Ascending aorta (tissue), 2 donors: ENCODE data around the gene RNF7. TPM values are rescaled to one million over a fixed set of nuclear protein-coding genes. Genes with fewer than 3 reads are reported as not detected.
A peak's percentile ranks its signal among the peaks of the same experiment; 100 is the strongest.

ENCODE experiments used
- DNase-seq, 2 donors: peaks; one replicate each; pipeline ENCODE4 v3.0.0-alpha.2; 2019; ENCODE audit warnings: low spot score in 2 of 2
- H3K27ac ChIP-seq, 2 donors: fragments of 200-600 bp; sonication (generic); one replicate each; pipeline ENCODE4 v1.5.1; 2016 to 2017; ENCODE audit warnings: mild to moderate bottlenecking in 1 of 2
- H3K27me3 ChIP-seq: fragments of 200-600 bp; sonication (generic); one replicate; pipeline ENCODE4 v1.5.1; 2017
- H3K36me3 ChIP-seq, 2 donors: fragments of 200-600 bp; sonication (generic); one replicate each; pipeline ENCODE4 v1.5.1; 2016
- H3K4me1 ChIP-seq, 2 donors: fragments of 200-600 bp; sonication (generic); one replicate each; pipeline ENCODE4 v1.5.1; 2016 to 2017; ENCODE audit warnings: mild to moderate bottlenecking in 1 of 2
- H3K4me3 ChIP-seq, 2 donors: fragments of 200-600 bp; sonication (generic); one replicate each; pipeline ENCODE4 v1.5.1; 2016 to 2017; ENCODE audit warnings: mild to moderate bottlenecking in 1 of 2
- H3K9me3 ChIP-seq, 2 donors: fragments of 200-600 bp; sonication (generic); one replicate each; pipeline ENCODE4 v1.5.1; 2016
- CTCF ChIP-seq, 3 experiments: fragments of 200-600 bp in 2 of 3; fragments of 450-650 bp in 1 of 3; sonication (generic) in 2 of 3; IDR thresholded peaks; one replicate each; pipeline ENCODE4 v1.5.1; 2016 to 2019; ENCODE audit warnings: antibody characterized with exemption in 3 of 3, mild to moderate bottlenecking in 1 of 3, moderate library complexity in 1 of 3
- intact Hi-C: fragments of 100-400 bp; cut with DNase I; formaldehyde crosslinking; loops from one replicate; pipeline ENCODE4 v1.15.1; 2023
- total RNA-seq: library from RNA; depleted of rRNA; stranded (reverse); fragments of >200 nt; gene quantifications from one replicate; pipeline ENCODE4 v1.1.0, GENCODE V29; 2016

The RNF7 gene
- total RNA-seq, 1 donor from 2014 or later, result 32.1 TPM

GRCh38 chr3:141707741-141708203 is 30.3 kb upstream of the RNF7 start:
- no peak overlapping the region for H3K4me3 ChIP-seq
- H3K36me3 ChIP-seq, result no peaks in the 10 kb centered on the region
- H3K4me1 ChIP-seq, result peaks cover 8 to 19% of the 10 kb centered on the region in 2 donors
- peak overlapping the region; percentile 82 to 89 for H3K27ac ChIP-seq
- TF ChIP-seq CTCF (IDR thresholded peaks at IDR 0.05), result no peak
- DNase-seq, result no peak
- H3K9me3 ChIP-seq, result no peaks in the 10 kb centered on the region
- intact Hi-C loops, result loop anchor here (2.0 kb wide), 1 partner anchor 49 kb away; no protein-coding TSS in a partner anchor
- no peaks in the 10 kb centered on the region for H3K27me3 ChIP-seq

GRCh38 chr3:141708367-141708766 is 29.7 kb upstream of the RNF7 start:
- intact Hi-C loops, result loop anchor here (2.0 kb wide), 1 partner anchor 50 kb away; no protein-coding TSS in a partner anchor

GRCh38 chr3:141709126-141709770 is 28.9 kb upstream of the RNF7 start:
- no peak for TF ChIP-seq CTCF (IDR thresholded peaks at IDR 0.05)
- peaks cover 8 to 19% of the 10 kb centered on the region in 2 donors for H3K4me1 ChIP-seq
- no peaks in the 10 kb centered on the region for H3K36me3 ChIP-seq
- H3K9me3 ChIP-seq, result no peaks in the 10 kb centered on the region
- H3K4me3 ChIP-seq, result no peak overlapping the region
- DNase-seq, result no peak
- peak overlapping the region; percentile 82 to 89 for H3K27ac ChIP-seq
- intact Hi-C loops, result loop anchor here (1.0 to 2.0 kb wide), 2 partner anchors 50 to 350 kb away; no protein-coding TSS in a partner anchor
- no peaks in the 10 kb centered on the region for H3K27me3 ChIP-seq

More at GRCh38 chr3:141708367-141708766, 29.7 kb upstream of the RNF7 start:
- H3K4me3 ChIP-seq, result no peak overlapping the region
- peak overlapping the region; percentile 82 to 89 for H3K27ac ChIP-seq
- H3K36me3 ChIP-seq, result no peaks in the 10 kb centered on the region
- no peaks in the 10 kb centered on the region for H3K27me3 ChIP-seq
- no peaks in the 10 kb centered on the region for H3K9me3 ChIP-seq
- no peak for DNase-seq
- peaks cover 8 to 19% of the 10 kb centered on the region in 2 donors for H3K4me1 ChIP-seq
- no peak for TF ChIP-seq CTCF (IDR thresholded peaks at IDR 0.05)

DNA sequence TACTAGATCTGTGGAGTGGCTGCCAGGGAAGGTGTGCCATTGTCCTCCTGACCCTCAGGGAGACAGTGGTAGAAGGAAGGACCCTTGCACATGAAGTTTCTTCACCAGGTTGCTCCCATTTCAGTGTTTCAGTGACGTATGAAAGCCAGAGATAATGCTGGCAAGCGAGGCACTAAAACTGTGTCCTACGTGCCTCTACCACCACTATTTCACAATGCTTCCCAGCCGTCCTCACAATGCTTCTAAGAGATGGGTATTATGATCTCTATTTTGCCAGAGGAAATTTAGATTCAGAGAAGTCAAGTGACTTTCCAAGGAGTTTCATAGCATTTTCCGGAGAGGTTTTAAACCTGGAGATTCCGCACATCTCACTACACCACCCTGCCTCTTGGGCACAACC is 28.0 kb upstream of the RNF7 start:
- TF ChIP-seq CTCF (IDR thresholded peaks at IDR 0.05), result no peak
- peaks cover 8 to 19% of the 10 kb centered on the region in 2 donors for H3K4me1 ChIP-seq
- H3K27me3 ChIP-seq, result no peaks in the 10 kb centered on the region
- H3K9me3 ChIP-seq, result no peaks in the 10 kb centered on the region
- no peak for DNase-seq
- intact Hi-C loops, result no loop called here
- peak overlapping the region; percentile 82 to 89 for H3K27ac ChIP-seq
- H3K4me3 ChIP-seq, result no peak overlapping the region
- H3K36me3 ChIP-seq, result no peaks in the 10 kb centered on the region

- H3K27me3 ChIP-seq, result no peaks in the 10 kb centered on the region
- peak; percentile 30 to 83 for DNase-seq
- no peak overlapping the region for H3K4me3 ChIP-seq
- no peak for TF ChIP-seq CTCF (IDR thresholded peaks at IDR 0.05)
- no peaks in the 10 kb centered on the region for H3K9me3 ChIP-seq
- no peaks in the 10 kb centered on the region for H3K36me3 ChIP-seq
- H3K4me1 ChIP-seq, result peaks cover 8 to 19% of the 10 kb centered on the region in 2 donors
- peak overlapping the region; percentile 82 to 89 for H3K27ac ChIP-seq
- intact Hi-C loops, result loop anchor here (1.0 kb wide), 1 partner anchor 27 kb away; the partner anchor contains the start of gene RNF7
These were observed 27.0 kb upstream of the RNF7 start for GRCh38 chr3:141710888-141711616.
